Measurements from ENCODE around the gene USP48.

The USP48 gene

DNA sequence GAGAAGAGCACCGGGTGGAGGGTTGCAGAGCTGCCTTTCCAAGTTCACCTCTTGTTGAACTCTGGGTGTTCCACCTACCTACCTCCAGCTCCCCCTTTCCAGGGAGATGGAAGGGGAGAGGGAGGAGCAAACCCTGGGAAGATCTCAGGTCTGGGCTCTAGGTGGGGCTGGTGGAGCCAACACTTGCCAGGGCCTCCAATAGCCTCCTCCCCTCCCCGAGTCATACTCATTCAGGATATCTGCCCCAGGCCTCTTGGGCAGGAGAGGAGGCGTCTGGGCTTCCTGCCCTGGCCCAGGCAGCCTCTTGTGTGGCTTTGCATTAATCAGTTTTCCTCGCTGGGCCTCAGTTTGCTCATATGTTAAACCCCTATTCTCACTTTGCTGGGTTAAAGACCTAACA, 127.2 kb downstream of the USP48 start:
- H3K9me2 ChIP-seq (replicated peaks; ENCODE audit: insufficient read depth, low read length) = no peaks in the 10 kb centered on the region
- no peaks in the 10 kb centered on the region for H3K36me3 ChIP-seq (replicated peaks; ENCODE audit: insufficient read depth, low read length)
- no peak for DNase-seq
- H3K4me3 ChIP-seq (ENCODE audit: low read length) = no peak overlapping the region
- no peak overlapping the region for H2AFZ ChIP-seq (ENCODE audit: low read length)
- H3K9me3 ChIP-seq (replicated peaks; ENCODE audit: insufficient read depth, low read length) = no peaks in the 10 kb centered on the region
- H3K27ac ChIP-seq (ENCODE audit: low read length) = no peak overlapping the region
- no peak for TF ChIP-seq EZH2 (optimal IDR thresholded peaks at IDR 0.05; ENCODE audit: low read depth, low read length)
- no peak for TF ChIP-seq CTCF (IDR thresholded peaks at IDR 0.05; ENCODE audit: low read length)
- no peak for TF ChIP-seq EZH2phosphoT487 (IDR thresholded peaks at IDR 0.05; ENCODE audit: low read length)
- H3F3A ChIP-seq (ENCODE audit: insufficient read depth, low read length) = no peaks in the 10 kb centered on the region
- peaks cover 65% of the 10 kb centered on the region for H3K27me3 ChIP-seq (replicated peaks; ENCODE audit: insufficient read depth, low read length)
- no peak overlapping the region for H3K9ac ChIP-seq (ENCODE audit: low read length)
- H3K79me2 ChIP-seq (ENCODE audit: low read length) = no peaks in the 10 kb centered on the region
- no peak overlapping the region for H3K4me2 ChIP-seq (ENCODE audit: low read depth, low read length)
- no peaks in the 10 kb centered on the region for H3K4me1 ChIP-seq (ENCODE audit: low read length)
- no peaks in the 10 kb centered on the region for H4K20me1 ChIP-seq (ENCODE audit: insufficient read depth, low read length)

GRCh38 chr1:21655259-21655658, 127.7 kb downstream of the USP48 start:
- H4K20me1 ChIP-seq (ENCODE audit: insufficient read depth, low read length) = no peaks in the 10 kb centered on the region
- H3K4me3 ChIP-seq (ENCODE audit: low read length) = no peak overlapping the region
- H3K4me2 ChIP-seq (ENCODE audit: low read depth, low read length) = no peak overlapping the region
- TF ChIP-seq CTCF (IDR thresholded peaks at IDR 0.05; ENCODE audit: low read length) = no peak
- TF ChIP-seq EZH2phosphoT487 (IDR thresholded peaks at IDR 0.05; ENCODE audit: low read length) = no peak
- no peak for TF ChIP-seq EZH2 (optimal IDR thresholded peaks at IDR 0.05; ENCODE audit: low read depth, low read length)
- H3K36me3 ChIP-seq (replicated peaks; ENCODE audit: insufficient read depth, low read length) = no peaks in the 10 kb centered on the region
- H3K9ac ChIP-seq (ENCODE audit: low read length) = no peak overlapping the region
- H3K9me3 ChIP-seq (replicated peaks; ENCODE audit: insufficient read depth, low read length) = no peaks in the 10 kb centered on the region
- no peak for DNase-seq
- H3K27me3 ChIP-seq (replicated peaks; ENCODE audit: insufficient read depth, low read length) = peaks cover 69% of the 10 kb centered on the region
- H2AFZ ChIP-seq (ENCODE audit: low read length) = no peak overlapping the region
- H3K27ac ChIP-seq (ENCODE audit: low read length) = no peak overlapping the region
- H3K79me2 ChIP-seq (ENCODE audit: low read length) = no peaks in the 10 kb centered on the region
- H3K9me2 ChIP-seq (replicated peaks; ENCODE audit: insufficient read depth, low read length) = no peaks in the 10 kb centered on the region
- H3K4me1 ChIP-seq (ENCODE audit: low read length) = no peaks in the 10 kb centered on the region
- H3F3A ChIP-seq (ENCODE audit: insufficient read depth, low read length) = no peaks in the 10 kb centered on the region

GRCh38 chr1:21654209-21654608, 128.7 kb downstream of the USP48 start:
- no peaks in the 10 kb centered on the region for H3K4me1 ChIP-seq (ENCODE audit: low read length)
- H3K4me3 ChIP-seq (ENCODE audit: low read length) = no peak overlapping the region
- no peak for DNase-seq
- no peaks in the 10 kb centered on the region for H3K9me2 ChIP-seq (replicated peaks; ENCODE audit: insufficient read depth, low read length)
- no peaks in the 10 kb centered on the region for H3K36me3 ChIP-seq (replicated peaks; ENCODE audit: insufficient read depth, low read length)
- H3K27me3 ChIP-seq (replicated peaks; ENCODE audit: insufficient read depth, low read length) = peaks cover 72% of the 10 kb centered on the region
- no peak overlapping the region for H3K4me2 ChIP-seq (ENCODE audit: low read depth, low read length)
- H3K27ac ChIP-seq (ENCODE audit: low read length) = no peak overlapping the region
- TF ChIP-seq CTCF (IDR thresholded peaks at IDR 0.05; ENCODE audit: low read length) = no peak
- no peak for TF ChIP-seq EZH2 (optimal IDR thresholded peaks at IDR 0.05; ENCODE audit: low read depth, low read length)
- no peak for TF ChIP-seq EZH2phosphoT487 (IDR thresholded peaks at IDR 0.05; ENCODE audit: low read length)
- H4K20me1 ChIP-seq (ENCODE audit: insufficient read depth, low read length) = no peaks in the 10 kb centered on the region
- no peaks in the 10 kb centered on the region for H3K9me3 ChIP-seq (replicated peaks; ENCODE audit: insufficient read depth, low read length)
- H3K9ac ChIP-seq (ENCODE audit: low read length) = no peak overlapping the region
- H3K79me2 ChIP-seq (ENCODE audit: low read length) = no peaks in the 10 kb centered on the region
- no peaks in the 10 kb centered on the region for H3F3A ChIP-seq (ENCODE audit: insufficient read depth, low read length)
- no peak overlapping the region for H2AFZ ChIP-seq (ENCODE audit: low read length)
